Transverse colon (tissue), 4 donors: ENCODE data around the gene RAPGEF5. TPM values are rescaled to one million over a fixed set of nuclear protein-coding genes. Genes with fewer than 3 reads are reported as not detected.

Source experiments
- DNase-seq: peaks from one replicate; pipeline ENCODE4 v3.0.0-alpha.2; 2019
- H3K27ac ChIP-seq, 4 donors: fragments of 200-600 bp; sonication (generic); 2 replicates each; pipeline ENCODE4 v1.5.1; 2016 to 2018; ENCODE audit warnings: inconsistent platforms in 4 of 4
- H3K27me3 ChIP-seq: fragments of 200-600 bp; sonication (generic); 2 replicates; pipeline ENCODE4 v1.5.1; 2017; ENCODE audit warnings: inconsistent platforms
- H3K36me3 ChIP-seq, 4 donors: fragments of 200-600 bp; sonication (generic); 2 replicates each; pipeline ENCODE4 v1.5.1; 2017 to 2019; ENCODE audit warnings: inconsistent platforms in 4 of 4
- H3K4me1 ChIP-seq, 4 donors: fragments of 200-600 bp; sonication (generic); 2 replicates each; pipeline ENCODE4 v1.5.1; 2017 to 2020; ENCODE audit warnings: inconsistent platforms in 4 of 4
- H3K4me3 ChIP-seq, 4 donors: fragments of 200-600 bp; sonication (generic); 1 replicate in 1 of 4; 2 replicates in 3 of 4; pipeline versions ENCODE4 v1.5.1 to v1.6.1; 2017 to 2019; ENCODE audit warnings: inconsistent platforms in 4 of 4
- H3K9me3 ChIP-seq, 2 donors: fragments of 200-600 bp; sonication (generic); 2 replicates each; pipeline ENCODE4 v1.5.1; 2017 to 2019; ENCODE audit warnings: inconsistent platforms in 2 of 2
- EP300 ChIP-seq: sonication (generic); formaldehyde crosslinking; IDR thresholded peaks from one replicate; pipeline ENCODE4 v1.6.1; 2017; ENCODE audit warnings: antibody characterized with exemption, low read depth
- POLR2A ChIP-seq: fragments of 450-650 bp; IDR thresholded peaks from one replicate; pipeline ENCODE4 v1.6.1; 2016; ENCODE audit warnings: antibody characterized with exemption, mild to moderate bottlenecking, moderate library complexity
- POLR2AphosphoS5 ChIP-seq, 3 donors: sonication (generic); formaldehyde crosslinking; IDR thresholded peaks; one replicate each; pipeline ENCODE4 v1.6.1; 2016; ENCODE audit warnings: antibody characterized with exemption in 3 of 3
- WGBS, 2 donors: methylation state at CpG; one replicate each; pipeline ENCODE4 v1.1.5; 2018; ENCODE audit warnings: low coverage in 1 of 2; 5-methylcytosine and 5-hydroxymethylcytosine counted together
- in situ Hi-C, 4 donors: fragments of 200-750 bp; cut with MboI; loops; one replicate each; pipeline versions ENCODE4 v1.15.0 to v1.15.1; 2017; ENCODE audit warnings: low sequenced_read_pairs in 3 of 4, low pct_ligation_motif_present in 1 of 4, low pct_unique_long_range_greater_than_20kb in 1 of 4
- intact Hi-C: fragments of 100-400 bp; cut with DNase I; formaldehyde crosslinking; loops from one replicate; pipeline ENCODE4 v1.15.1; 2023; ENCODE audit warnings: low total_unique reads
- total RNA-seq, 4 donors: library from RNA; depleted of rRNA; stranded (reverse); fragments of >200 nt; gene quantifications; one replicate each; pipeline ENCODE4 v1.1.0, GENCODE V29; 2016
- TF ChIP-seq, protein P1 (sequence below), 5 experiments: fragments of 200-600 bp in 3 of 5; fragments of 450-650 bp in 2 of 5; sonication (generic) in 3 of 5; IDR thresholded peaks; 1 replicate in 2 of 5; 2 replicates in 3 of 5; pipeline ENCODE4 v1.5.1; 2016 to 2017; ENCODE audit warnings: antibody characterized with exemption in 5 of 5, inconsistent platforms in 3 of 5, mild to moderate bottlenecking in 2 of 5, moderate library complexity in 1 of 5

RAPGEF5 gene
- total RNA-seq, 4 donors from 2014 or later, result 82.3 to 112 (median 100) TPM

DNA sequence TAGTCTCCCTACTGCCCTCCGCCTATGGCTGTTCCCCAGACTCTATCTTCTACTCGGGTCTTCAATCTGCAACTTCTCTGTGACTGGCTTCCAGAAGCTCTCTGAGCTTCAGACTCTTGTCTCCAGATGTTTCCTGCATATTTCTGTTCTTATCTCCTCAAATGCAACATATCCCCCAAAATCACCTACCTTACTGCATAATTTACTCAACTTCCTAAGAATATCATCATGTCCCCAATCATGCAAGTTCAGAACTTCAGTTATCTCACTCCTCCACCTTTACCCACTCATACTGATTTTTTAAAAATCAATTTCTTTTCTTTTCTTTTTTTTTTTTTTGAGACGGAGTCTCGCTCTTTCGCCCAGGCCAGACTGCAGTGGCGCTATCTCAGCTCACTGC is 68.8 kb downstream of the RAPGEF5 start:
- in situ Hi-C loops, result no loop called here
- intact Hi-C loops, result no loop called here

DNA sequence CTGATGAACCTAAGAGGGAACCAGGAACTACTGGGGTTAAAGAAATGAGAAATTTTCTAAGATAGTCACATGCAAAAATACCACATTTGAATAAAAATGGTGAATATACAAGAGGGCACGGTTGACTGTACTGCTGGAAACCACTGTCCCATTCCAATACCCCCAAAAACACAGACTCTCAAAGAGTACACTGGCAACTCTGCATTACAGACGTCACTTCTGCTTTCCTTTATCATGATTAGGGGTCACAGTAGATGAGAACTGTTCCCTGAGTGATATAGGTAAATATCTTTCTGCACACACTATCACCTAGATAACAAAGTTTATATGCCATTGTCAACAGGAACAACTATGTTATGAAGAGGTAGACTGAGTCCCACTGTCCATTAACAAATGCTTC is 69.5 kb downstream of the RAPGEF5 start:
- Histone ChIP-seq H3K36me3 (no peaks in the 10 kb centered on the region), H3K27ac (no peak overlapping the region), H3K9me3 (no peaks in the 10 kb centered on the region), H3K27me3 (no peaks in the 10 kb centered on the region), H3K4me1 (no peaks in the 10 kb centered on the region), H3K4me3 (no peak overlapping the region)
- in situ Hi-C loops, result no loop called here
- DNase-seq, result no peak
- 84% methylated on average over 2 of the region's 2 CpGs; no CpG with 5 or more reads in 1 of the 2 donors for WGBS, 2 donors
- TF ChIP-seq POLR2A (no peak), EP300 (no peak), POLR2AphosphoS5 (IDR thresholded peaks at IDR 0.05) (no peak)
- TF ChIP-seq, protein P1, sequence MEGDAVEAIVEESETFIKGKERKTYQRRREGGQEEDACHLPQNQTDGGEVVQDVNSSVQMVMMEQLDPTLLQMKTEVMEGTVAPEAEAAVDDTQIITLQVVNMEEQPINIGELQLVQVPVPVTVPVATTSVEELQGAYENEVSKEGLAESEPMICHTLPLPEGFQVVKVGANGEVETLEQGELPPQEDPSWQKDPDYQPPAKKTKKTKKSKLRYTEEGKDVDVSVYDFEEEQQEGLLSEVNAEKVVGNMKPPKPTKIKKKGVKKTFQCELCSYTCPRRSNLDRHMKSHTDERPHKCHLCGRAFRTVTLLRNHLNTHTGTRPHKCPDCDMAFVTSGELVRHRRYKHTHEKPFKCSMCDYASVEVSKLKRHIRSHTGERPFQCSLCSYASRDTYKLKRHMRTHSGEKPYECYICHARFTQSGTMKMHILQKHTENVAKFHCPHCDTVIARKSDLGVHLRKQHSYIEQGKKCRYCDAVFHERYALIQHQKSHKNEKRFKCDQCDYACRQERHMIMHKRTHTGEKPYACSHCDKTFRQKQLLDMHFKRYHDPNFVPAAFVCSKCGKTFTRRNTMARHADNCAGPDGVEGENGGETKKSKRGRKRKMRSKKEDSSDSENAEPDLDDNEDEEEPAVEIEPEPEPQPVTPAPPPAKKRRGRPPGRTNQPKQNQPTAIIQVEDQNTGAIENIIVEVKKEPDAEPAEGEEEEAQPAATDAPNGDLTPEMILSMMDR (IDR thresholded peaks at IDR 0.05), result no peak
- intact Hi-C loops, result no loop called here

More for the DNA sequence above, 68.8 kb downstream of the RAPGEF5 start:
- 92 to 93% methylated on average over 3 to 6 of the region's 6 CpGs for WGBS, 2 donors
- no peaks in the 10 kb centered on the region for H3K4me1 ChIP-seq
- no peaks in the 10 kb centered on the region for H3K36me3 ChIP-seq
- H3K4me3 ChIP-seq, result no peak overlapping the region
- no peaks in the 10 kb centered on the region for H3K9me3 ChIP-seq
- no peaks in the 10 kb centered on the region for H3K27me3 ChIP-seq
- DNase-seq, result no peak
- H3K27ac ChIP-seq, result no peak overlapping the region
- TF ChIP-seq, protein P1 (IDR thresholded peaks at IDR 0.05), result no peak
- TF ChIP-seq POLR2A, result no peak
- no peak for TF ChIP-seq POLR2AphosphoS5 (IDR thresholded peaks at IDR 0.05)

DNA sequence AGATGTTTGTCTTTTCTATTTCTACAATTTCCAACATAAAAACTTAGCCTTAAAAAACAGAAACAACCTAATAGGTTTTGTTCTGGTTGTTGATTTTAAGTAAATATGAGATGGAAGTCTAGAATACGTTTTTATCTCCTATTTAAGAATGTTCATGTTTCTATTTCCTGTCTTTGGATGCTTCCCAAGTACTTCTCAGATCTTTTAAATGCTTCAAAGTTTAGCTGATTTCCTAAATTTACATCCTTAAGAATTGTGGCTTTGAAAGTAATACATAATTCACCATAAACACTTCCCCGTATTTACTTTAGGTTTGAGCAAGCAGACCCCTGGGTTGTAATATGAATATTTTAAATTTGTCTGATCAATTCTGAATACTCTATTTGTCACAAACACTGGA is 70.5 kb downstream of the RAPGEF5 start:
- intact Hi-C loops, result no loop called here
- no peak overlapping the region for H3K4me3 ChIP-seq

DNA sequence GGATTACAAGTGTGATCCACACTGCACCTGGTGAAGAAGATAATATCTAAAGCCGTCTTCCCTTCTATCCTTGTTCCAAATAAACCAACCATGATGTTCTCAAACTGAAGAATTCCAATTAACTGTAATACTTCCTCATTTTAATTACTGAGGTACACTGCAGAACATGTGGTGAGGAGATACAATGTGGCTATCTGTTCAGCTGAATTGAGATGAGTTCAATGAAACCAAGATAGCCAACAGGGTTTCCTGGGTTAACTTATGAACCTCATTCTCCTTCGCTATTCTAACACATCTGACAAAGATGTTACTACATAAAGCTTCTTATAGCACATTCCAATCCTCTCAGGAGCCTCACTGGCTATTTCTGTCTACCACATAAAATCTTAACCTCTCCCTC is 75.5 kb downstream of the RAPGEF5 start:
- intact Hi-C loops (no loop called here), in situ Hi-C loops (no loop called here)
- H3K9me3 ChIP-seq, result no peaks in the 10 kb centered on the region
- TF ChIP-seq EP300 (no peak), POLR2AphosphoS5 (IDR thresholded peaks at IDR 0.05) (no peak), POLR2A (no peak)
- TF ChIP-seq, protein P1 (IDR thresholded peaks at IDR 0.05), result no peak
- no peak overlapping the region for H3K4me3 ChIP-seq
- no peaks in the 10 kb centered on the region for H3K27me3 ChIP-seq
- H3K27ac ChIP-seq, result no peak overlapping the region
- H3K4me1 ChIP-seq, result no peaks in the 10 kb centered on the region
- no peaks in the 10 kb centered on the region for H3K36me3 ChIP-seq
- 87 to 93% methylated on average over 2 of the region's 2 CpGs for WGBS, 2 donors
- DNase-seq, result no peak

More for the DNA sequence above, 70.5 kb downstream of the RAPGEF5 start:
- TF ChIP-seq POLR2AphosphoS5 (IDR thresholded peaks at IDR 0.05), result no peak
- TF ChIP-seq, protein P1 (IDR thresholded peaks at IDR 0.05), result no peak
- no peak for TF ChIP-seq EP300
- TF ChIP-seq POLR2A, result no peak
- no peak overlapping the region for H3K27ac ChIP-seq
- in situ Hi-C loops, result no loop called here
- no peak for DNase-seq
- H3K4me1 ChIP-seq, result no peaks in the 10 kb centered on the region
- no peaks in the 10 kb centered on the region for H3K36me3 ChIP-seq
- WGBS, 2 donors, result 65 to 81% methylated on average over 2 of the region's 2 CpGs
- H3K9me3 ChIP-seq, result no peaks in the 10 kb centered on the region
- no peaks in the 10 kb centered on the region for H3K27me3 ChIP-seq
